OCI-LY1 (cell line): ENCODE data around the gene MYL6B.
"Not testable (repeated sequence)": the region's sequence is repeated elsewhere in the genome, so short reads cannot be mapped to it uniquely, and the experiment has no call there.

Source experiments
- H2AFZ ChIP-seq: fragments of 200-600 bp; sonication (generic), shearing (Covaris generic); 2 replicates; pipeline ENCODE4 v1.6.0; 2014; ENCODE audit warnings: antibody characterized with exemption, mild to moderate bottlenecking, low read length
- H3F3A ChIP-seq: fragments of 200-600 bp; sonication (generic), shearing (Covaris generic); 2 replicates; pipeline ENCODE4 v1.6.0; 2014; ENCODE audit warnings: mild to moderate bottlenecking, antibody characterized with exemption, low read length, moderate library complexity; ENCODE audit not compliant: insufficient read depth
- H3K27ac ChIP-seq: fragments of 200-600 bp; sonication (generic); 2 replicates; pipeline ENCODE4 v1.5.1; 2014; ENCODE audit warnings: low read length, mixed run types, mild to moderate bottlenecking, low read depth; ENCODE audit not compliant: poor library complexity, severe bottlenecking
- H3K27me3 ChIP-seq: fragments of 200-600 bp; sonication (generic); 2 replicates; pipeline ENCODE4 v1.6.0; 2014; ENCODE audit warnings: antibody characterized with exemption, mild to moderate bottlenecking, low read length, moderate library complexity; ENCODE audit not compliant: insufficient read depth
- H3K36me3 ChIP-seq: fragments of 200-600 bp; sonication (generic); 2 replicates; pipeline ENCODE4 v1.6.1; 2014; ENCODE audit warnings: mild to moderate bottlenecking, antibody characterized with exemption, low read length, moderate library complexity, mixed read lengths; ENCODE audit not compliant: insufficient read depth
- H3K4me1 ChIP-seq: fragments of 200-600 bp; sonication (generic); 2 replicates; pipeline ENCODE4 v1.5.1; 2014; ENCODE audit warnings: mild to moderate bottlenecking, low read length, moderate library complexity; ENCODE audit not compliant: insufficient read depth, severe bottlenecking
- H3K4me2 ChIP-seq: fragments of 200-600 bp; sonication (generic), shearing (Covaris generic); 2 replicates; pipeline ENCODE4 v1.6.1; 2014; ENCODE audit warnings: low read length
- H3K4me3 ChIP-seq: fragments of 200-600 bp; sonication (generic); 2 replicates; pipeline ENCODE4 v1.5.1; 2014; ENCODE audit warnings: low read length, low read depth, mild to moderate bottlenecking, mixed read lengths; ENCODE audit not compliant: poor library complexity, severe bottlenecking
- H3K79me2 ChIP-seq: fragments of 200-600 bp; shearing (Covaris generic); 2 replicates; pipeline ENCODE4 v1.6.1; 2016; ENCODE audit warnings: mixed run types, low read length, mixed read lengths; ENCODE audit not compliant: insufficient read depth
- H3K9ac ChIP-seq: fragments of 200-600 bp; sonication (generic), shearing (Covaris generic); 2 replicates; pipeline ENCODE4 v1.6.1; 2014; ENCODE audit warnings: mild to moderate bottlenecking, low read length, mixed read lengths
- H3K9me2 ChIP-seq: fragments of 200-600 bp; sonication (generic), shearing (Covaris generic); 2 replicates; pipeline ENCODE4 v1.6.1; 2014; ENCODE audit warnings: low read depth, mild to moderate bottlenecking, low read length, mixed read lengths
- H3K9me3 ChIP-seq: fragments of 200-600 bp; shearing (Covaris generic); 2 replicates; pipeline ENCODE4 v1.6.1; 2014; ENCODE audit warnings: low read length, mixed read lengths
- H4K20me1 ChIP-seq: fragments of 200-600 bp; sonication (generic), shearing (Covaris generic); 2 replicates; pipeline ENCODE4 v1.6.0; 2016; ENCODE audit warnings: mild to moderate bottlenecking, low read length; ENCODE audit not compliant: insufficient read depth
- EZH2 ChIP-seq: fragments of 200-600 bp; sonication (generic), shearing (Covaris generic); IDR thresholded peaks from 2 replicates; pipeline ENCODE4 v1.8.0; 2017; ENCODE audit warnings: borderline replicate concordance, mixed run types, mild to moderate bottlenecking, antibody characterized with exemption, low read length, moderate library complexity, mixed read lengths
- TF ChIP-seq, protein P1 (sequence below): fragments of 200-600 bp; sonication (generic), shearing (Covaris generic); IDR thresholded peaks from 2 replicates; pipeline ENCODE4 v1.5.1; 2017; ENCODE audit warnings: mild to moderate bottlenecking, antibody characterized with exemption, low read length, moderate library complexity, mixed read lengths

Gene MYL6B

DNA sequence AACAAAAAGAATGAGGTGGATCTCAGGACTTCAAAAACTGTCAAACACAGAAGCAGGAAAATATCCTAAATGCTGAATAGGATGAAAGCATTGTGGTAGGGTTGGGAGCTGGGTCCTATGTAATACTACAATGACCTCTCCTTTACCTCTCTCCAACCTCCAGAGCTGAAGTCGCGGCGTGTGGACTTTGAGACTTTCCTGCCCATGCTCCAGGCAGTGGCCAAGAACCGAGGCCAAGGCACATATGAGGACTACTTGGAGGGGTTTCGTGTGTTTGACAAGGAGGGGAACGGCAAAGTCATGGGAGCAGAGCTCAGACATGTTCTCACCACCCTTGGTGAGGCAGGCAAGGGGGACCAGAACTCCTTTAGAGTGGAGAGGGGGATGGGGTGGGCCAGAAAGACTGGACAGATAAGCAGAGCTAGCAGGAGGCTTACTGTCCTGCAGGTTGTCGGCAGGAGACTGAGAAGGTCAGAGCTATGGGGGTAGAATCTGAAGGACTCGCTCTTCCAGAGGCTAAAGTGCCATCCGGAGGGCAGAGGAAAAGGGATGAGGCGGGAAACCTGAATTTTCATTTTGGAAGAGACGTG lies 3.0 kb downstream of the MYL6B start:
- Histone ChIP-seq H3K9me2 (no peaks in the 10 kb centered on the region), H3K36me3 (peaks cover 20% of the 10 kb centered on the region), H3K27ac (no peak overlapping the region), H3K9me3 (no peaks in the 10 kb centered on the region), H3K79me2 (peaks cover 13% of the 10 kb centered on the region), H3K27me3 (no peaks in the 10 kb centered on the region), H3K4me2 (no peak overlapping the region), H3K9ac (no peak overlapping the region), H3F3A (no peaks in the 10 kb centered on the region), H4K20me1 (no peaks in the 10 kb centered on the region), H3K4me3 (no peak overlapping the region), H2AFZ (no peak overlapping the region), H3K4me1 (peaks cover 56% of the 10 kb centered on the region)
- TF ChIP-seq, protein P1, sequence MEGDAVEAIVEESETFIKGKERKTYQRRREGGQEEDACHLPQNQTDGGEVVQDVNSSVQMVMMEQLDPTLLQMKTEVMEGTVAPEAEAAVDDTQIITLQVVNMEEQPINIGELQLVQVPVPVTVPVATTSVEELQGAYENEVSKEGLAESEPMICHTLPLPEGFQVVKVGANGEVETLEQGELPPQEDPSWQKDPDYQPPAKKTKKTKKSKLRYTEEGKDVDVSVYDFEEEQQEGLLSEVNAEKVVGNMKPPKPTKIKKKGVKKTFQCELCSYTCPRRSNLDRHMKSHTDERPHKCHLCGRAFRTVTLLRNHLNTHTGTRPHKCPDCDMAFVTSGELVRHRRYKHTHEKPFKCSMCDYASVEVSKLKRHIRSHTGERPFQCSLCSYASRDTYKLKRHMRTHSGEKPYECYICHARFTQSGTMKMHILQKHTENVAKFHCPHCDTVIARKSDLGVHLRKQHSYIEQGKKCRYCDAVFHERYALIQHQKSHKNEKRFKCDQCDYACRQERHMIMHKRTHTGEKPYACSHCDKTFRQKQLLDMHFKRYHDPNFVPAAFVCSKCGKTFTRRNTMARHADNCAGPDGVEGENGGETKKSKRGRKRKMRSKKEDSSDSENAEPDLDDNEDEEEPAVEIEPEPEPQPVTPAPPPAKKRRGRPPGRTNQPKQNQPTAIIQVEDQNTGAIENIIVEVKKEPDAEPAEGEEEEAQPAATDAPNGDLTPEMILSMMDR: no peak
- no peak for TF ChIP-seq EZH2

DNA sequence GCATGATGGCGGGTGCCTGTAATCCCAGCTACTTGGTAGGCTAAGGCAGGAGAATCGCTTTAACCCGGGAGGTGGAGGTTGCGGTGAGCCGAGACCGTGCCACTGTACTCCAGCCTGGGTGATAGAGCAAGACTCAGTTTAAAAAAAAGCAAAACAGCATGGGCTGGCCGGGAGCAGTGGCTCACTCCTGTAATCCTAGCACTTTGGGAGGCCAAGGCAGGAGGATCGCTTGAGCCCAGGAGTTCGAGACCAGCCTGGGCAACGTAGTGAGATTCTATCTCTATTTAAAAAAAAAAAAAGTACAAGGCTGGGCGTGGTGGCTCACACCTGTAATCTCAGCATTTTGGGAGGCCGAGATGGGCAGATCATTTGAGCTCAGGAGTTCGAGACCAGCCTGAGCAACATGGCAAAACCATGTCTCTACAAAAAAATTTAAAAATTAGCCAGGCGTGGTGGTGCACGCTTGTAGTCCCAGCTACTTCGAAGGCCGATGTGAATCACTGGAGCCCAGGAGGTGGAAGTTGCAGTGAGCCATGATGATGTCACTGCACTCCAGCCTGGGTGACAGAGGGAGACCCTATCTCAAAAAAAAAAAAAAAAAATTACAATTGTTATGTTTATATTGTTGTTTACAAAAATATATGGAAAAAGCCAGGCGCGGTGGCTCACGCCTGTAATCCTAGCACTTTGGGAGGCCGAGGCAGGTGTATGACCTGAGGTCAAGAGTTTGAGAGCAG lies 4.2 kb downstream of the MYL6B start:
- peak overlapping the region; percentile 84 for H3K4me3 ChIP-seq

DNA sequence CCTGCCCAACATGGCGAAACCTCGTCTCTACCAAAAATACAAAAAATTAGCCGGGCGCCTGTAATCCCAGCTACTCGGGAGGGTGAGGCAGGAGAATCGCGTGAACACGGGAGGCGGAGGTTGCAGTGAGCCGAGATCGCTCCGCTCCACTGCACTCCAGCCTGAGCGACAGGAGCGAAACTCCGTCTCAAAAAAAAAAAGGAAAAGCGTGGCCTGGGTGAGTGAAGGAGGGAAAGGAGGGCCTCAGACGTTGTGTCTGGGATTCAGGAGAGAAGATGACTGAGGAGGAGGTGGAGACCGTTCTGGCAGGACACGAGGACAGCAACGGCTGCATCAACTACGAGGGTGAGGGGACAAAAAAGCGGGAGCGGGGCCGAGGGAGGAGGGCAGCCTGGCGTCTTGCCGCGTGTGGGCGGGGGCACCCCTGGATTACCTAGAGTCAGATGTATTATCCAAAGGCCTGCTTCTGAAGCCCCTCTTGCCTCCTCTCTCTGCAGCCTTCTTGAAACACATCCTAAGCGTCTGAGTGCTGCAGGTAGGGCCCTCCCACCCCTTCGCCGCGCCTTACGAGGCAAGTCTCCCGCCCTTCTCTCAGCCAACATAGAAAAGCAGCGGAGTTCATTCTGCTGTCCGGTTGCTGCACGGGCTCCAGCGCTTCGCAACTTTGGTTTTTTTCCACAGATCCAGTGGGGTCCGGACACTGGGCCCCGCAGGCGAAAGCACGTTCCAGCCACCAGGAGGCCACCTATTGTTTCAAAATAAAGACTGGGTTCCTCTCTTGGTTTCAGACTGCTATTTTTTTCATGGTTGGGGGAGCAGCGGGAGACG lies 5.0 kb downstream of the MYL6B start:
- Histone ChIP-seq H3K4me3 (peak overlapping the region; percentile 84), H3K36me3 (peaks cover 40% of the 10 kb centered on the region), H3K9me2 (no peaks in the 10 kb centered on the region), H2AFZ (no peak overlapping the region), H4K20me1 (no peaks in the 10 kb centered on the region), H3K4me2 (peak overlapping the region; percentile 80), H3K9ac (peak overlapping the region; percentile 70), H3K27me3 (no peaks in the 10 kb centered on the region), H3F3A (no peaks in the 10 kb centered on the region), H3K27ac (peak overlapping the region; percentile 73), H3K4me1 (peaks cover 60% of the 10 kb centered on the region), H3K9me3 (no peaks in the 10 kb centered on the region), H3K79me2 (peaks cover 13% of the 10 kb centered on the region)
- no peak for TF ChIP-seq EZH2
- TF ChIP-seq, protein P1: peak; percentile 40; the same call in 1 of the 2 replicates

More for the DNA sequence above, 4.2 kb downstream of the MYL6B start:
- not testable (repeated sequence) for H4K20me1 ChIP-seq, H3K9me3 ChIP-seq, H2AFZ ChIP-seq, H3K27me3 ChIP-seq, H3F3A ChIP-seq, H3K9me2 ChIP-seq
- H3K27ac ChIP-seq: peak overlapping the region; percentile 73
- peak overlapping the region; percentile 70; the same call in 1 of the 2 replicates for H3K9ac ChIP-seq
- H3K79me2 ChIP-seq: peaks cover 13% of the 10 kb centered on the region
- H3K36me3 ChIP-seq: peaks cover 33% of the 10 kb centered on the region
- peak overlapping the region; percentile 80 for H3K4me2 ChIP-seq
- H3K4me1 ChIP-seq: peaks cover 59% of the 10 kb centered on the region
